Measurements from ENCODE around the gene FOXRED1.
"Not testable (repeated sequence)": the region's sequence is repeated elsewhere in the genome, so short reads cannot be mapped to it uniquely, and the experiment has no call there.

FOXRED1 gene

GRCh38 chr11:126277322-126277721 lies 8.4 kb downstream of the FOXRED1 start:
- DNase-seq (ENCODE audit: low read depth in 2 of 2): no peak

GRCh38 chr11:126277780-126278179 lies 8.8 kb downstream of the FOXRED1 start:
- no peak for DNase-seq (ENCODE audit: low read depth in 2 of 2)

GRCh38 chr11:126279191-126279590 lies 10.2 kb downstream of the FOXRED1 start:
- no peak for DNase-seq (ENCODE audit: low read depth in 2 of 2)

GRCh38 chr11:126280595-126280994 lies 11.6 kb downstream of the FOXRED1 start:
- no peak for DNase-seq (ENCODE audit: low read depth in 2 of 2)

GRCh38 chr11:126281245-126281644 lies 12.3 kb downstream of the FOXRED1 start:
- no peak for DNase-seq (ENCODE audit: low read depth in 2 of 2)

- no peak for DNase-seq (ENCODE audit: low read depth in 2 of 2)
Observed at GRCh38 chr11:126281666-126282175, 12.8 kb downstream of the FOXRED1 start.

- no peak for DNase-seq (ENCODE audit: low read depth in 2 of 2)
Observed at GRCh38 chr11:126282361-126282735, 13.4 kb downstream of the FOXRED1 start.

- DNase-seq (ENCODE audit: low read depth in 2 of 2): peak; percentile 20 to 26
Observed at GRCh38 chr11:126282736-126283591, 14.0 kb downstream of the FOXRED1 start, which contains the start of gene TIRAP. Gene TIRAP (plus strand): TSS chr11:126283093. CDS start chr11:126290895, 7,802 bp downstream.

- peak; percentile 65 to 71 for DNase-seq (ENCODE audit: low read depth in 2 of 2)
Observed at GRCh38 chr11:126284829-126285228, 15.9 kb downstream of the FOXRED1 start.

GRCh38 chr11:126288237-126288636 lies 19.3 kb downstream of the FOXRED1 start:
- no peak for DNase-seq (ENCODE audit: low read depth in 2 of 2)

- no peak for DNase-seq (ENCODE audit: low read depth in 2 of 2)
Observed at GRCh38 chr11:126290887-126291286, 21.9 kb downstream of the FOXRED1 start.

- no peak for DNase-seq (ENCODE audit: low read depth in 2 of 2)
Observed at GRCh38 chr11:126293726-126294125, 24.8 kb downstream of the FOXRED1 start.

- no peak for DNase-seq (ENCODE audit: low read depth in 2 of 2)
Observed at GRCh38 chr11:126297004-126297403, 28.1 kb downstream of the FOXRED1 start.

GRCh38 chr11:126303623-126304456 lies 34.9 kb downstream of the FOXRED1 start, which contains the start of gene DCPS:
Gene DCPS (plus strand): TSS chr11:126304060. CDS start chr11:126304081, 21 bp downstream.
- DNase-seq (ENCODE audit: low read depth in 2 of 2): peak; percentile 69 to 70

GRCh38 chr11:126304457-126305075 lies 35.6 kb downstream of the FOXRED1 start:
- DNase-seq (ENCODE audit: low read depth in 2 of 2): no peak

- no peak for DNase-seq (ENCODE audit: low read depth in 2 of 2)
Observed at GRCh38 chr11:126305699-126306098, 36.7 kb downstream of the FOXRED1 start.

GRCh38 chr11:126307706-126308105 lies 38.8 kb downstream of the FOXRED1 start:
- DNase-seq (ENCODE audit: low read depth in 2 of 2): no peak

GRCh38 chr11:126308271-126308671 lies 39.3 kb downstream of the FOXRED1 start:
- DNase-seq (ENCODE audit: low read depth in 2 of 2): no peak

- not testable (repeated sequence) for DNase-seq (ENCODE audit: low read depth in 2 of 2)
Observed at GRCh38 chr11:126308771-126309170, 39.8 kb downstream of the FOXRED1 start.

GRCh38 chr11:126310200-126310991 lies 41.4 kb downstream of the FOXRED1 start:
- DNase-seq (ENCODE audit: low read depth in 2 of 2): peak in 1 of 2 donors; percentile 34

- no peak for DNase-seq (ENCODE audit: low read depth in 2 of 2)
Observed at GRCh38 chr11:126310992-126311310, 42.0 kb downstream of the FOXRED1 start.
